Activated T-cell treated with anti-CD3 and anti-CD28 coated beads for 48 hours (primary cell): ENCODE measurements around the gene CLDN22.

ENCODE experiments used
- DNase-seq: peaks from one replicate; pipeline ENCODE4 v3.0.0-alpha.2; 2020; ENCODE audit warnings: low read depth

CLDN22 gene

DNA sequence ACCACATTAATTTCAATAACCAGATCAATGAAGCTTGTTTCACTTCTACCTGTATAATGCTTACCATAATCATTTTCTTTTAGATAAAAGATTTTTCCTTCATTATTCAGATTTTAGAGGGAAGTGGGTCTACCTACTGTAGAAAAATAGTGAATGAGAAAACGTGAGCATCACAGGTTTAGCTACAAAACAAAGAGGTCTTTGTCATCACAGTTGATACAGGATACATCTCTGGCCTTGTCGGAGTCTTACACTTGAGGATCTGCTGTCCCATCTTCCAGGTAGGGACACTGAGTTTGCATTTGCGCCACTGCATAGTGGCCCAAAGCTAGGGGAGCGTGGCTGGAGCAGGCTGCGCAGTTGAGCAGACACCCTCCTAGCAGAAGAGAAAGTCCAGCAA is 1.4 kb upstream of the CLDN22 start:
- no peak for DNase-seq

DNA sequence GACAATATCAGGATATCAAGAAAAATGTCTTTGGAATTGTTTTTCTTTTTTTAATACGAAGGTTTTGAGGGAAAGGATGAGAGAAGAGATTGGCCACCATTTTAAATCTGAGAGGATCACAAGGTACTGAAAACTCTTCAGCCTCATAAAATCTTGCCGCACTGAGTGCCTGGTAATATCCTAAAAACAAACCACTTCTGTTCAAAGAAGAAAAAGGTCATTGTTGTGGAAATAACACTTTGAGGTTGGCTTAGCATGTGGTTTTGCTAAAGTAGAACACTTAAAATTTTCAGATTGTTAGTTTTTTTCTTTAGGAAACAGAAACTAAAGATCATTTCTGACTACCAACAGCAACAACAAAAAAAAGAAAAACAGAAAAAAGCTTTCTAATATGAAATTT is 1.0 kb upstream of the CLDN22 start:
- DNase-seq = no peak

DNA sequence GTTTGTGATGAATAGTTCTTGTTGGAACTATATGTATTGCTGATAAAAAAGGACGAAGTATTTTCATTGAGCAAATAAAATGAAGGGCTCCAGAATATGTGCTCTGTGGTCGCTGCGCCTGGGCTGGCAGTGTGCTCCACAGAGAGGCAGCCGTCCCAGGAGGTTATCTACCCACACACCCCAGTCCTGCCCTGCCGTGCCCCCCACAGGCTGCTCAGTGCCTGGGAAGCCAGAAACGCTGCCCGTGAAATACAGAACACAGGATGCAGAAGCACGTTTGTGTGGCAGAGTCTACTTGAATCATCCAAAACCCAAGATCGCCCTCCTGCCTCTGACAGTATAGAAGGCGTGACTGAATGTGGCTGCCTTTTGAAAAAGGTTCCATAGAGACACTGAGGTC is 1.4 kb downstream of the CLDN22 start:
- DNase-seq = no peak

DNA sequence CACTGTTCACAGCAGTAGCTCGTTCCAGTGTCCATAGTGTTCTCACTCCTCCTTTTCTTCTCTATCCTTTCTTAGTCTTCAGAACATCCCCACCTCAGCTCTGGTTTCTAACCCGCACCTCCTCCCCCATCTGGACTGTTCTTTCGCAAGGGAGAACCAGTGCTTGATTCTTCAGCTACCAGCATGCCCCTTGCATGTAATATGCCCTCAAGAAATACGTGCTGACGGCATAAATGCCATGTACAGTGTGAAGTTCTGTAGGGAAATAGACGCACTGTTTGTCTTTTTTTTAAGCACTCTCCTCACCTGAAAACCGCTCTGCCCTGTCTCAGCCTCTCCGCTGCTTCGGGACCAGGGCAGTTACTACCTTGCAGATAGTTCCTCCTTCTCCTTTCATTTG is 5.3 kb downstream of the CLDN22 start:
- DNase-seq = no peak

DNA sequence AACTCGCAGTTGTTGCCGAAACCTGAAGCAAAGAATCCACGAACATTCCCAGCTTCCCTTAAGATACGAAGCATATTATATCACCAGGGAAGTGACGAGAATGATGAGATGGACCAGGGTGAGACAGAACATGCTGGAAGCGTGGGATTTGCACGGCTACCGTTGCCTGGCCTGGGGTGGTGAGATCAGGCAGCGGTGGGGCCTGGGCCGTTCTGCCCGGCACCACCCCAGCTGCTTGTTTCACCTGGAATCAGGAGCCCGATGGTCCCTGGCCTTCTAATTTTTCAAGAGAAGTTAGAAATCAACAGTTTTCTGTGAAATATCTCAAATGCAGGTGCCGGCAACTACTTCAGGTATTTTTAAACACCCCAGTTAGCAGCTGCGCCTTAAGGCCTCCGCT is 5.7 kb downstream of the CLDN22 start:
- no peak for DNase-seq

DNA sequence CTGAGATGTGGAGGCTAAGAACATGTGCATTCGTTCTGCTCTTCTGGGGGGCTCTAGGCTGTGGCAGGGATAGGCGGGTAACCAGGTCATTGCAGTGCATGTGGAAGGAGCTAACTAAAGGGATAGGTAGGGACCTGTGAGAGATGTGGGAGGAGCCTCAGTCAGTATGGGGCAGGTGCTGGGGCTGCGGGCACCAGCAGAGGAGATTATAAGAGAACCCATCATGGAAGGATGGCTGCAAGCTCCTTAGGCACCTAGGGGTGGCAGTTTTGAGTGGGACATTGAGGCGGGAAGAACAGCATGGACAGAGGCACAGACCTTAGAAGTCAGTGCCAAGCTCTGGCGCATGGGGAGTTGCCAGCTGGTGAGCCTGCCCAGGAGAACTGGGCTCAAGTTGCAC is 7.2 kb downstream of the CLDN22 start:
- no peak for DNase-seq

DNA sequence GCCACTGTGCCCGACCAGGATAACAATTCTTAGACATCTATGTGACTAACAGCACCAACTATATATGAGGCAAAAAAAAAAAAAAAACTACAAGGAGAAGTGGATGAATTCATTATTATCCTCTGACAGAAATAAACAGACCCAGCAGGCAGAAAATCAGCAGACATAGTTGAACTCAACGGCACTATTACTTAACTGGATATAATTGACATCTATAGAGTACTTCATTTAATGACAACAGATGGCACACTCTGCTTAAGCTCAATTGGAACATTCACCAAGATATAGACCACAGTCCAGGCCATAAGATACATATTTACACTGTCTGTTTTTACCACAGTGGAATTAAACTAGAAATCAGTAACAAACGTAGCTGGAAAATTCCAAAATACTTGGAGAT is 13.3 kb downstream of the CLDN22 start:
- DNase-seq = no peak

DNA sequence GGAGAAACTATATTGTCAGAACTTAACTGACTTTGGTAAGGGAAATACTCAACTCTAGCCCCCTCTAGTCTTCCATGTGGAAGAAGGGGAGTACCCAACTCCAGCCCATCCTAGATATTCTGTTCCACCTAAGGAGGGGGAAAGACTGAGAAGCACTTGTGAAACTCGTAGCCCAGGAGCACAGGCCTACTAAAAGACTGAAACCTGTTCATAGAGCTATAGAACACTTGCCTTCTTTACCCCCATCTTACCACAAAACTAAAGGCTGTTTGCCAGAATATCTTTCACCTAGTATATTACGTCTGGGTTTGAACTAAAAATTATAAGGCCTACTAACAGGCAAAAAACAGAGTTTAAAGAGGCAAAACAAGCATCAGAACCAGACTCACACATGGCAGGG is 15.5 kb downstream of the CLDN22 start:
- DNase-seq = no peak

DNA sequence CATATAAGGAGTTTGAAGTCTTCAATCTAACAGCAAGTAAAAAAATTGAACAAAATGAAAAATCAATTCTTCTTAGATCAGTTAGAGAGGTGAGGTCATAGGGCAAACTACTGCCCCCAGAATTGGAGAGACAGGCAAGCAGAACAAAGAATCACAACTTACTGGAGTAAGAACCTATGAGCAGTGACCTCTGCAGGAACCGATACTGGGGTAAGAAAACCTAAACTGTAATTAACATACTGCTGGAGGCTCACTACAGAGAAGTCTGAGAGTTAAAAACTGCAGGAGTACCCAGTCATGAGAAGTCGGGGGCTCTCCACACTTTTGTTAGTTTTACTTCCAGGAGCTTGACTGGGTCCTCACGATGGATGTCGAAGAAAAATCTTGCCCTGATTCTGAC is 16.0 kb downstream of the CLDN22 start:
- no peak for DNase-seq

DNA sequence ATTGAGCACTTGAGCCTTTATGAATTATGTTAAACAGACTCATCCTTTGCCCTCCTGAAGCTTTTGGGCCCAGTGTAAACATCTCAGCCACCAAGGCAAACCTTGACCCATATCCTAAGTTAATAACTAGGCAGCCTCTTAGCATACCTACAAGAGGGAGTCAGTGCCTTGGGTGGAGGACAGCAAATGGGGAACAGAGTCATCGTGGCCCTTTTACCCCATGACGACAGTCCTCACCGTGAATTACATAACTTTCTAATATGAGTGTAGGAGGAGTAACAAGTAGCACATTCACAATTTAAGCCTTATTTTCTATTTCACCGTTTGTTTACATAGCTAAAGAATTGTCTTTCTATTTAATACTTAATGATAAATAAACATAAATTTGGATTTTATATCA is 16.8 kb downstream of the CLDN22 start:
- DNase-seq = no peak

DNA sequence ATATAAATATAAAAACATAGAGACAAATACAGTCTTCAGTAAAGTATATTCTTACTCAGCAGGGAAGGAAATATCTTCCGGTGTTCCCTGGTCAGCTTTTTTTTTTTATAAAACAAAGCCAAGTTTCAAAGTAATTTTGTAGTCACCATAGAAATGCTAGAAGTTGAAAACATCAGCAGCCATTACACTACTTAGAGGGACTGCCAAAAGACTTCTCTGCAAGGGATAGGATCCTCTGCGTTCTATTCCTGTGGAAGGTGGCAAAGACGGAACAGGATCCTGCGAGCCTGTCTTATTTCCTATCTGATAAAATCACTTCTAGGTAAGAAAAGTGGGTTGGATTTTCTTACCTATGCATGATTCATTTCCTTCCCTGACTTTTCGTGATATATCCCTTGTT is 19.4 kb downstream of the CLDN22 start:
- DNase-seq = no peak

DNA sequence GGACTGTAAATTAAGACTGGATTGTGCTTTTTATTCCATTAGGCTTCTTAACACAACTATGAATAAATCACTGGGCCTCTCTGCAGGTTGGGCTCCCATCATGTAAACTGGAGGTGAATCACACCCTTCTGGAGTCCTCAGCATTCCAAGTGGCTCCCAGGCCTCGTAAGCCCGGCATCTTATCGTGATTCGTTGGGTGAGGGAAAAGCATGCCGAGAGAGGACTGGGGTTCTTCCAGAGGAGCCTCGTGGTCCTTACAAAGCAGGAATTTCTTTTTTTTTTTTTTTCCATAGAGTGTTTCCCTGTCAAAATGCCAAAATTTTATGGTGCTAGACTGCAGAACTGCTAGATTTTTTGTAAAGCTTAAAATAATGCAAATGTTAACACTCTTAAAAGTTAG is 20.0 kb downstream of the CLDN22 start:
- DNase-seq = no peak

DNA sequence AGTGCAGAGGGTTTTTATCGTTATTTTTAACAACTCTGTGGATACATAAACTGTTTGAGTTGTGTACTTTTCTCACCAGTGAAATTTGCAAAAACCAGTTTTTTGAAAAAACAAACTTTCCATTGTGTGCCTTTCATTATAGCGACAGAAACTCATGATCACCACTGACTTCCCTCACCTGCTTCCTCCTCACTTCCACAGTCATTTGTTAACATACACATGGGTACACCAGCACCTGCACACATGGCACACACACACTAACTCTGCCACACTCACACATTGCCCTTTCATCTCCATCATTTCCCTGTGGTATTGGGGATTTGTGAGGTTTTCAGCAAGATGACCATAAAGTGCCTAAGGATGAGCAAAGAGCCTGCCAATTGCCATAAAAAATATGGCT is 20.6 kb downstream of the CLDN22 start:
- DNase-seq = no peak

DNA sequence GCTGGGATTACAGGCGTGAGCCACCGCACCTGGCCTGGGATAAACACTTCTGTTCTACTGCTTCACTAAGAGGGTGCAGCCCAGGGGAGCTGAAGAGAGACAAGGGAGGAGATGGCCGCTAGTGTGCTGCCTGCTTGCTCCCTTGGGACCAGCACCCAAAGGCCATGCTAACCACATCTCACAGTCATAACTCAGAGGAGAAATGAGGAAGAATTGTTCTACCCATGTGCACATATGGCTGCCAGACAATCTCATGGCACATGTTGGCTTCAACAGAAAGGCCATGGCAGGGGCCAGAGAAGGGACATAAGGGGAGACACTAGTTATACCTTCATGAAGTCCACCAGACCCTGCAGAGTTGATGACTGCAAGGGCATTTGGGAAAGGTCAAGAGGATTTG is 22.4 kb downstream of the CLDN22 start:
- DNase-seq = no peak

DNA sequence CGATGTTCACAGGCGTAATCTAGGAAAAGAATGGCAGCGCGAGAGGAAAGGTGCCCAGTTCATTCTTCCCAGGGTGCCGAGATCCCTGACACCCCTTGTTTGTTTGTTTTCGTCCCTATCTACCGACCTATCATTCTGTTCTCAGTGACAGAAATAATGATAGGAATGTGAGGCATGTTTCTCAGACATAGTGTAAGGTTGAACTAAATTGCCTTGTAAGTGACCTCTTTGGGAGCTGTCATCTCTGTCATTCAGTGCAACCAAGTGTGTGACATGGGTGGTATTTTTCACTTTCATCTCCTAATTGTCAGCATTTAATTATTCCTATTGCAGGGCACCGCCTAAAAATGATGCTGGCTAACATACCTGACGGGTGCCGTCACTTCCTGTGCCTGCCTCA is 24.4 kb downstream of the CLDN22 start:
- no peak for DNase-seq

DNA sequence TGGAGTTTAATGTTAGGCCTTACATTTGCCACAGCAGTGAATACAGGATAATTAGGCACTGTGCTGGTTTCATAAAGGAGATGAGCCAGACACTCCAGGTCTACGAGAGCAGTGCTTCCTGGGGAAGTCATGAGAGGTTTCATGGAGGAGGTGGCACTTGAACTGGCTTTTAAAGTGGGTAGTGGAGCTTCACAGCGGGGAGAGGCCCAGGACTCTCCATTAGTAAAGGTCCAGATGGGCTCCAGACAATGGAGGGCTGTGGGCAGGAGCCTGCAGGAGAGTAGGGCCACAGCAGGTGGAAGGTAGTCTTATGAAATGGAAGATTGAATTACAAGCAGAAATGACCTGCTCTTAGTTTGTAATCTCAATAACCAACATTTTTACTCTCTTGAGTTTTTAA is 29.0 kb downstream of the CLDN22 start:
- no peak for DNase-seq

DNA sequence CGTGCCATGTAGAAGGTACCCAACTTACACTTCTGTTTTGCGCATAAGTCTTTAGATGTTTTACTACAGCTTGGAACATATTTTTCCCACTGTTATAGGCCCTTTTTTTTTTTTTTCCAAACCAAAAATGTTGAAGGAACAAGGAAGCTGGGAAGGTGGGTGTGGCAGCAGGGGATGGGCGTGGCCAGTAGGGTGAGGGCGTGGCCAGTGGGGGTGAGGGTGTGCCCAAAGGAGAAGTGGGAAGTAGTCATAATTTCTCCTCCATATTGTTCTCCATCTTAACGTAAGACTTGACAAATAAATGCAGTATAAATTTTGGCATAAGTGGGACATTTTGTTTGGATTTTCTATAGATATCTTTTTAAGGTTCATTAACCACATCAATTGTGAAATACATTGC is 30.4 kb downstream of the CLDN22 start:
- no peak for DNase-seq

DNA sequence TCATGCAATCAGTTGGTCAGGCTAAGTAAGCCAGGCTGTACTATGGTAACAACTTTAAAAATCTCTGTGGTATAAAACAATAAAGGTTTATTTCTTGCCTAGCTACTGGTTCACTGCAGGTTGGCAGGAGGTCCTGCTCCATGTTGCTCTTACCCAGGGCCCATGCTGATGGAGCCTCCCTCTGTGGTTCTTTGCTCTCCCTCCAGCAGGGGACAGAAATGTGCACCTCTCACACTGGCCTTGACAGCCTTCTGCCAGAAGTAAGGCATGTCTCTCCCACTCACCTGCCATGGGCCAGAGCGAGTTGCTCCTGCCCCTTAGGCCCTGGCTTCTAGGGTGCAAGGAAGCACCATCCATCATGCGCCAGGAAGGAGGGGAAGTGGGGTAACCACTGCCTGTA is 31.1 kb downstream of the CLDN22 start:
- DNase-seq = no peak

DNA sequence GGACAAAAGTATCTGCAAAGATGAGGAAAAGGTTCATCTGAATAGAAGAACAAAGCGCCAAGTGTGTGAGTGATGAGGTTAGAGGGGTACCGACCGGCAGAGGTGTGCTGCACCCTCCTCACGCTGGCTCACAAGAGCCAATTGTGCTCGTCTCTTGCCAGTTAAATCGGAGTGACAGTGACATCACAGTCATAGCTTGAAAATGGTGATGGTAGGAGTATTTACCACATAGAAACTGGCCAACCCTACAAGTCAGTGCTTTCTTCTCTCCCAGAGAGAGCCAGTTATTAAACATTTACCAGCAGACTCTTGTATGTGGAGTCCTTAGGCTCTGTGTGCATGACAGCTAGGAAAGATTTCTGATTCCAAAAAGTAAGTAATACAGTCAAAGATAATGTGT is 32.4 kb downstream of the CLDN22 start:
- DNase-seq = no peak

DNA sequence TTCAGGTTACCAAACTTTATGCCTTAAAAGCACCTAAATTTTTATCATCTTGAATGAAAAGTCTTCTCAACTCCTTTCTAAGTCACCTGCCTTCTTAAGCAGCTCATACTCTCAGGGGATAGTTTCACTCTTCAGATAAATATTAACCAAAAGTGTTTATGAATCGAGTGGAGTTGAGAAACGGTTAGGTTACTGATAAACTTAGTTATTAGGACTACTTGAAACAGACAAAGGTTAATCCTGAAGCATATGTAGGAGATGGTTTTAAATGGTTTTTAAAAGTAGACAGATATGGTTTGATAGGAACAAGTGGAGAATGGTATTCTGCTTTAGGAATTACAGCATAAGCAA is 32.8 kb downstream of the CLDN22 start:
- no peak for DNase-seq

DNA sequence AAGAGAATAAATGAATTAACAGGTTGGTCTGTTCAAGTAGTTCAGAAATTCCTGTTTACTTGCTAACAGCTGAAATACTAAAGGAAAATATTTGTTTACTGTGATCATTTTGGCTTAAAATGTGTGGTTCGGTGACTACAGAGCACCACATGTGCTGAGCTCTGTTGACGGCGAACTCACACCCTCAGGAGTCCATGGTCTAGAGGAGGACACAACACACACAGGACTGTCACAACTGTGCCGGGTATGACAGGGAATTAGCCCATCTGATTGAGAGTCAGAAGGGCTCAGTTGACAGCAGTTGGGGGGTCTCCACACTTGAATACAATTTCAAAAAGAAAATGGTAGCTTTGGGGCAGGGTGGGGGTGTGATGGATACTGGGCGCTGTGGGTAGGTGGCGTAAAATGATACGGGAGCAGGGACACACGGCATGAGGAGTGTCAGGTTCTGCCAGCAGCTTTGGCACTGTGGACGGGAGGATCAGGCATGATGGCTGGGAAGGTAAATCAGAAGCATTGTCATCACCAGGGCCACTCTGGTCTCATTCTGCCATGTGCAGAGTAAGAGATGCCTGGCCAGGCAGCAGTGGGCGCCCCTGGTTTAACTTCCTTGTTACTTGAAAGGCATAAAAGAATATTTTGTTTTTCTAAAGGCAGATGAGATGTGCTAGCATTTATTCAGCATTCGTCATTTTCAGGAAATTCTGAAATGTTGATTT is 33.3 kb downstream of the CLDN22 start:
- DNase-seq = no peak

DNA sequence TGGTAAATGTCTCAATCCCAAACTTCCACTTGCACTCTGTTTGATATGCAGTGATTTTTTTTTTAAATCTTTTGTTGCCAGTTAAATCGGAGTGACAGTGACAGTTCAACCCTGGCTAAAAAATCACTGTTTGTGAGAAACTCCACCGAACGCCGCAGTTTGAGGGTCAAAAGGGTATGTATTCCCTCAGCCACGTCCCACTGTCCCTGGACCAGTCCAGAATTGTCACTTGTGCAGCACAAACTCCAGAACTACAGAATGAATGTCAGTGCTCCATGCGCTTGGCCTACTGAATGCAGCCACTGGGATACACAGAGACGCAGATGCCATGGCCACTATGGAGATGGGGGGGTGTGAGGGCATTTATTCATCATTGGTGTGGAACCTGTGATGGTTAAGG is 34.2 kb downstream of the CLDN22 start:
- no peak for DNase-seq

DNA sequence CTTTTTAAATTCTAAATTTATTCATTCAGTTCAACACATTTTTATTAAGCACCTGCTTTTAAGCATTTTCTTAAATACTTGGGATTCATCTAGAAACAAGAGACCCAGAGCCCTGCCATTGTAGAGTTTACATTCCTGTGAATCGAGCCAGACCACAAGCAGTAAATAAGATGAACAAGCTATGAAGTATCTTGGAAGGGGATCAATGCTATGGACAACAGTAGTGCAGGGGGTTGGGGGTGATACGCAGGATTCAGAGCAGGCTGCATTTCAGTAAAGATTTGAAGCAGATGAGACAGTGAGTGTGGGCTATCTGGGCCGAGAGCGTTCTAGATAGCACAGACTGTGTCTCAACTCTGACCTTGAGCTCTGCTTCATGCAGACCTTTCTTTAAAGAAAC is 35.1 kb downstream of the CLDN22 start:
- DNase-seq = no peak

DNA sequence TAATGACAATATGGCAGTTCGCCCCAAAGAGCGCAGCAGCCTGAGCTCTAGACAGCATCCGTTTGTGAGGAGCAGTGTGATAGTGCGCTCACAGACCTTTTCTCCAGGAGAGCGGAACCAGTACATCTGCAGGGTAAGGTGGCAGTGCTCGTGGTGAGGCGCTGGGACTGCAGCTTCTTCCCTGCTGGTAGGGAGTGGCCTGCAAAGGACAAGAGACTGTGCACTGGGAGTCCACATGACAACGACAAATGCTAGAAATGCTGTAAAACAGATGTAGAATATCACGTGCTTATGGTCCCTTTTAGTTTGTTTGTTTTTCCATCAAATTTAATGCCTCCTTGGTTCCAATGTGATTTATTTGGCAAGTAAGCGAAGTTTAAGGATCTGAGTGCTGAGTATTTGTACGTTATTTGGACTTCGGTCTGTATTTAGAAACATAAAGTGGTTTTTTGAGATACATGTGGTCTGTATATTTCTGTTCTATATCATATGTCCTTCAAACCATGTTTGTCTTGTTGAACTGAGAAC is 35.8 kb downstream of the CLDN22 start:
- no peak for DNase-seq

DNA sequence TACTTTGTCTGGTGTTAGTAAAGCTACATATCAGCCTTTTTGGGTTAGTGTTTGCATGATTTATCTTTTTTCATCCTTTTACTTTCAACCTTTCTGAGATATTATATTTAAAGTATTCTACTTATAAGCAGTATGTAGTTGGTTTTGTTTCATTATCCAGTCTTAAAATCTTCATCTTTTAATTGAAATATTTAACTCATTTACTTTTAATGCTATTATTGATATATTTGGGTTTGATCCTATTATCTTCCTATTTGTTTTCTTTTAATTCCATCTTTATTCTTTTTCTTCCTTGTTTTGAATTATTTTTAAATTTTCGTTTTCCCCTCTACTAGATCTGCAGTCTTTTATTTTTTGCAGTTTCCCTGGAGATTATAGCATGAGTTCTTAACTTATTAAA is 44.0 kb downstream of the CLDN22 start:
- no peak for DNase-seq
